GM18517 (cell line): Measurements from ENCODE around the gene NEK6.

Source experiments
- ATAC-seq: cut with Tn5 transposase; IDR thresholded peaks from one replicate; pipeline ENCODE4 v1.9.1; 2021; ENCODE audit warnings: mild to moderate bottlenecking, moderate library complexity; ENCODE audit not compliant: unreplicated experiment

Gene NEK6

DNA sequence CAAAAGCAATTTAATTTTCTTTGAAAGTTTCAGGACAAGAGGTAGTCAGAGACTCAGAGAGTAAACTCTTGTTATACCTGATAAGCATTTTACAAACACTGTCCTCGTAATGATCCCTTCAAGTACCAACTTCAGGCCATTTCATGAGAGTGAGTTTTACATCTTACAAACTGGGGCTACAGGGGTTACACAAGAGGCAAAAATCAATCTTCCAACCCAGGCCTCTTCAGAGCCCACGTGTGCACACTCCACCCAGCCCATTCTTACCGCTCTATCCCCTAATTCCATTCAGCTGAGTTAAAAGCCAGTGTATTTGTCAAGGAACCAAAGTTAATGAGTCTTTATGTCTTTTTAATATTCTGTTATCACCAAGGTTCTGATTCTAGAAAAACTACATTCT is 110.9 kb downstream of the NEK6 start:
- ATAC-seq: no peak

DNA sequence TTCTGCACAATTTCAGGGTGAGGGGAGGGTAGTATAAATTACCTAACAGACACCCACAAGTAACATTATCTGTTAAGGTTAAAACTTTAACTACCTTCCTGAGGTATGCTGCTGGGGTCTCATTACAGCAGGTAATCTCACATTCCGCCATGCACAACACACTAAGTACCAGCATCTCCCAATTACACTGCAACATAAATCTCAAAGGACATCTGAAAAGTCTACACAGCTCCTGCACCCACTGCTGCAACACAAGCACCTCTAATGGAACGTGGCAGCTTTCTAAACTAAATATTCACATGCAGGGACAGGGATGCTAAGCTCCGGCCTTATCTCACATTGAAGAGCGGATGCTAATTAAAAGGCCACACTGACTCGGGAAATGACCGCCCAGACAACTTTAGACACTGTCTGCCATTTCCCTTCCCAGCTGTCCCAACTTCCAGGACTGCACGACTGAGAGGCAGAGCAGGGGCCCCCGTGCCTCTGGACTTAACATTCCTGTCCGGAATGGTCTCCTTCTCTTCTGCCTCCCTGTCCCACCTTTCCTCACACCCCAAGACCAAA is 111.6 kb downstream of the NEK6 start:
- no peak for ATAC-seq

- no peak for ATAC-seq
These were observed 113.3 kb downstream of the NEK6 start for GRCh38 chr9:124370896-124371582.

DNA sequence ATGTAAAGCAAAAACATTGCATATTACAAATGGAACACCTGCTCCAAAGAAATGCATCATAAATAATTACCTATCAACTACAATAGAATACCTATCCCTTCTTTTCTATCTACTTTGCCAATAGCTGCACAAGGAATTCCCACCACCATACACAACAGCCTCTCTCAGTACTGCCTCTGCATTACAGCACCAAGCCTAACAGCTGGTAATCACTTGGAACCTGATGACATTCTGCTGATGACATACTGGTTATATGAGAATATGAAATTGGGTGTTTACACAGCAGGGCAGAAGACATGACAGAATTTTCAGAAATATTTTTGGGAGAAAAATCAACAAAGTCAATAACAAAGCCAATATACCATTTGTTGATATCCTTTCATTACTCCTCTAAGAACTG is 114.3 kb downstream of the NEK6 start:
- ATAC-seq: no peak

GRCh38 chr9:124373386-124373785 is 115.6 kb downstream of the NEK6 start:
- ATAC-seq: no peak

DNA sequence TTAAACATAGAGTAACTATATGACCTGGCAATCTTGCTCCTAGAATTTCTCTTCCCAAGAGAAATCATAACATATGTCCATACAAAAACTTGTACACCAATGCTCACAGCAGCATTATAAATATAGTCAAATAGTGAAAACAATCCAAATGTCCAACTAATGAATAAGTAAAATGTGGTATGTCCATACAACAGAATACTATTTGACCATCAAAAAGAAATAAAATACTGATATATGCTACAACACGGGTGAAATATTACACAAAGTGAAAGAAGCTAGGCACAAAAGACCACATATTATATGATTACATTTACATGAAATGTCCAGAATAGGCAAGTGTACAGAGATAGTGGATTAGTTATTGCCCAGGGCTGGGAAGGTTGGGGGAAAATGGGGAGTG is 116.1 kb downstream of the NEK6 start:
- ATAC-seq: no peak

DNA sequence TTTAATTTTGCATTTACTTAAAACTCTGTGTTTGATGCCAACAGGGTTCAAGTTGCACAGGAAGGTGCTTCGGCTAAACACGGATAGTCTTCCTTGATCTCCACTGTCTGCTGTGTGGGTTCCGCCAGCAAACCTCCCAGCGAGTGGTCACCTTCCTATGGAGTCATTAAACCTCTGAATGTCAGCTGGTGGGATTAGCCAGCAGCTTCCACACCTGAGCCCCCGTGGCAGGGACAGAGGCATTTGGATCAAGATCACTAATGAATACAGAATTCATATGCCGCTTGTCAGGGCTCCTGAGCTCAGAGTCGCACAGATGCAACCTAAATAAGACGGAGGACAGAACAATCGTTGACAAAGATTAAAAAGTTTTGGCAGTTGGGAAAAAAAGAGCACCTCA is 118.0 kb downstream of the NEK6 start:
- no peak for ATAC-seq

- no peak for ATAC-seq
These were observed 118.6 kb downstream of the NEK6 start for GRCh38 chr9:124376329-124376728.

DNA sequence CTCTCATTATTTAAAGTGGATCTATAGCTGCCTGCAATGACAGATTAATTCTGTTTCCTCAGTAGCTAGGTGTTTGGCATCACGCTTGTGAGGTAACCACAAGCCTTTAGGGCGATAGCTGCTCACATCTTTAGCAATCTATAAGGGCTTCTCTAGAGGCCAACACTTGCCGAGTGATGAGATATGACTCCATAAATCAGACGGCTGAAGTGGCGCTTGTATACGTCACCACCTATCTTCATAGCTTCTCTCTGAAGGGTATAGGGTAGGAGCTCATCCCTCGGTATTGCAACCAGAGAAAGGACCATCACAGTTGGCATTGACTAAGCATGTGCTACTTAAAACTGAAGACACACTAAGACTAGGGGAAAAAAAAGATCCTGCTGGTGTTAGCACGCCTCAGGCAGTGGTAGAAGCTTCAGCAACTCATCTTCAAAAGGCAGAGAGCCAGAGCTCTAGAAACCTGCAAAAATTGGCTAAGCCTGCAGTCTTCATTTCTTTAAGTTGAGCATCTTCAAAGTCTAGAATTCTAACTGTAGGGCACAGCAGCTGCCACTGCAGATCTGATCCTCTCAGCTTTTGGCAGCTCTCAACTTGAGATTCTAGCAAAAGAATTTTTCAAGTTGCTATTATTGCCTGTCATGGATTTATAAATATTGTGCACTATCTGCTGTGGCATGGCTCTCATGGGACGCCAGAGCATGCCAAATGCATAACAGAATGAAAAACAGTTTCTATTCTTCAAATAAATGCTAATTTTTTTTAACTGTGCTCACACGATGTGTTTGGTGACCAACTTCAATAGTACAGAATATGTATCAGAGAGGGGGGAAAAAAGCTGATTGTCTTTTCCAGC is 120.0 kb downstream of the NEK6 start:
- no peak for ATAC-seq

DNA sequence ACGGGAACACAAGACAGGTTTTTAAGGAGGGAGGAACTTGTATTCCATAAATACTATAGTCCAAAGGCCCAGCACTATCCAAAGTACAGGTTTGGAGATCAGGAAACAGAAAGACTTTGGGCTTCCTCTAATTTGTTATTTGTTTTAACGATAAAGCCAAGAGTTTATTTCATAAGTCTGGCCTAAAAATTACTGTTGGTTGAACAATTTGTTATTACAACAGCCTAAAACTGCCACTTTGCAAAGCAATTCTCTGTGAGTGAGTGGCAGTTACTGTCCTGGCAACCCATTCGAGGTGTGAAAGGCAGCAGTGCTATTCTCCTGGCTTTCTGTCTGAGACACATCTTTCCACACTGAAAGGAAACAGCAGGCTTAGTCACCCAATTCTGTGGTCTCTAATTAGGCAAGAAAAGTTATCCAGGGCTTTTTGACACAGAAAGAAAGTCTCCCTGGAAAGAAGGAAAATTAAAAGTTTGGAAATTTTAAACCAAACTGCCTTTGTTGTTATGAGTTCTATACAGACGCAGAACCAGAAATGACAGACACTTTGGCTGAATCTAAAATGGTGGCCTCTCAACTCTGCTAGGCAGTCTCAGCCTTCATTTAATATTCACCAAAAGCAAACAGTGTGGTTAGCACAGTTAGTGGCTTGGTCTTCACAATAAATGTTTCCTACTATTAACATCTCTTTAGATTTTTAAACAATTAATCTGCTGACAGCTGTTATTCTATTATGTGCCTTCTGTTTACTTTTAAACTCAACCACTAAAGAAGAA is 123.6 kb downstream of the NEK6 start:
- ATAC-seq: no peak

DNA sequence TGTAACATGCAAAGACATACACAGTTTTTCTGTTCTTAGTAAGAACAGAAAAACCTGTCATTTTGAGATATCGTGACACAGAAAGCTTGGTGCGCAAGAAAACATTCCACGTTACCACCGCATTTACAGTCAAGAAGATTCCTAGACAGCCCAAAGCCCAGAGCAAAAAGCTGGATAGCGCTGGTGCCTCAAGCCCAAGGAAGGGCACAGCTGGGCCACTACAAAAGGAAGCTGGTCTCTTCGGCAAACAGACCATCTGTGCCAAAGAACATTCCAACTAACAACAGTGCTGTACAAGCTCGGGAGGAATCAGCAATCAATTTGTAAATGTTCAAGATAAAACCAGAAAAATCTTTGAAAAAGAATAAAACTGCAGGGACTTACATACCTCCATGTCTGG is 126.5 kb downstream of the NEK6 start:
- no peak for ATAC-seq

DNA sequence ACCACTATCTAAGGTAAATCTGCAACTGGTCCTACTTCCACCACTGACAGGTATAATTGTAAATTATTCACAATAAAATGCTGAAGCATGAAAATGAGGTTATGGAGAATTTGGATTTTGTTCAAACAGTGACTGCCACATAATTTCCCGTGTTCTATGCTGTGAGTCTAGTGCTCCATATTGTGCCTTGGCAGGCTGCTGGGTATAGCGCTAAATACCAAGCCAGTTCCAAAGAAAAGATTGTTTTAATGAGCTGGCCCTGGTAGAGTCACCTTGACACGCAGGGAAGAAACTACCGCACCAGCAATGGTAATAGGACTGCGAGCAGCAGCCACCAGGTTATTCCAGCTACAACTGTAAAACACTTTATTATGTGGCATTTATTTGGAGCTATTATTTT is 127.1 kb downstream of the NEK6 start:
- no peak for ATAC-seq

- no peak for ATAC-seq
These were observed 127.9 kb downstream of the NEK6 start for GRCh38 chr9:124385623-124386022.

GRCh38 chr9:124386201-124386600 is 128.5 kb downstream of the NEK6 start:
- ATAC-seq: no peak

DNA sequence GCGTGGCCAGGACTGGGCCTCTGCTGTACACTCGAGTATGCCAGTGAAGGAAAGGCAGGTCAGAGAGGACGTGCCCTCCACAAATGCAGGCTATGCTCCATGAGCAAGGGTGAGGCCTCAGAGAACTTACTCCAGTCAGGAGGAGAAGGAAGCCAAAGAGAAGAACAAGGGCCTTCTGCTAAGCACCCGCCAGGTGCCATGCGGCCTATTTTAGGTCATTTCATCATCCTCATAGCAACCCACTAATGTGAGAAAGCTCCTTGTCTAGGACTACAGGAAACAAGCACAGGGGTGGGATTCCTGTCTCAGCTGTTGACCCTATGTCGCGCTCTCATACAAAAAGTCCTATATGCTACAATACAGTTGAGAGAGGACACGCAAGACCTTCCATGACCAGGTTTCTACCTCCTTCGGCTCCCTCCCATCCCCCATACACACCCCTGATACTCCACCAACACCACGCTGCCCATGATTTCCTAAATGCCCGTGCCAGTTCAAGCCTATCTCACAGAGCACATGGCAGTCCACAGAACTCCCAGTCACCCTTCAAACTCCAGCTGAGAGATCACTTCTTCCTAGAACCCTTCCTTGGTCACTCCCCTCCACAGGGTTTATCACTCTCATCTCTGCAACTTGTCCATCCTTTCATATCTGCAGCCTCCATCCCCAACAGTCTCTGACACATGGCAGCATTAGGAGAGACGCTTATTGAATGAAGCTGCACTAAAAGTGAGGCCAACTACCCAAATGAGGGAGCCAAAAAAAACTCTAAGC is 130.7 kb downstream of the NEK6 start:
- ATAC-seq: no peak

DNA sequence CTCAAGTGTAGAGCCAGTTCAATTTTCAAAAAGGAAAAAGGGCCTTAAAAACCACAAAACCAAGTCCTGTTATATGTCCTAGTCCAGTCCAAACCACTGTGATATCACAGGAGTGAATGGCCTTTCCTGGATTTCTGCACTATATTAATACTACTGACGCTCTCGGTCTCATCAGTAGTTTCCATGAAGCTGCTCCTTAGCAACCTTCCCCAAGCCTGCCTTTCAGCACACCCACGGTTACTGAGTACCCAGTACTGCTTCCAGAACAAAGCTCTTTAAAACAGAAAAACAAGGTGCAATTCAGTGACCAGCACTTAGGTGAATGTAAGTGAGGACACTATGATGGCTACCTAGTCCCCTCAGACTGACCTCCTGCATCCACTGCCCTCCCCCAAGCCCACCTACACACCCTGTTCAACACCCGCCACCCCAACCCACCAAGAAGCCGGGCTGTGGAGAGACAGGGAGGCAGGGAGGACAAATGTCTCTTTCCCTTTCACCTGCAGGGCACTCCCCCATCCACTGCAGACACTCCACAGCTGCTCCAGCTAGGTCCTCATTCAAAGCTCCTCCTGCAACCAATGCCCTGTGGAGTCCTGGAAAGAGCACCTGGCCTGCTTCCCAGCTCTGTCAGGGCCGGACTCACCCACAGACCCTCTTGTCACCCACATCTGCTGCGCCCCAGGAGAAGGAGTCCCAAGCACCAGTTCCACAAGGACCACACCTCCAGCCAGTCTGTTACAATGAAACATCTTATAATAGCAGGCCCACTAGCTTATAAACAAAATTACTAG is 131.6 kb downstream of the NEK6 start:
- ATAC-seq: no peak

- ATAC-seq: no peak
These were observed 133.3 kb downstream of the NEK6 start for GRCh38 chr9:124390794-124391658.

DNA sequence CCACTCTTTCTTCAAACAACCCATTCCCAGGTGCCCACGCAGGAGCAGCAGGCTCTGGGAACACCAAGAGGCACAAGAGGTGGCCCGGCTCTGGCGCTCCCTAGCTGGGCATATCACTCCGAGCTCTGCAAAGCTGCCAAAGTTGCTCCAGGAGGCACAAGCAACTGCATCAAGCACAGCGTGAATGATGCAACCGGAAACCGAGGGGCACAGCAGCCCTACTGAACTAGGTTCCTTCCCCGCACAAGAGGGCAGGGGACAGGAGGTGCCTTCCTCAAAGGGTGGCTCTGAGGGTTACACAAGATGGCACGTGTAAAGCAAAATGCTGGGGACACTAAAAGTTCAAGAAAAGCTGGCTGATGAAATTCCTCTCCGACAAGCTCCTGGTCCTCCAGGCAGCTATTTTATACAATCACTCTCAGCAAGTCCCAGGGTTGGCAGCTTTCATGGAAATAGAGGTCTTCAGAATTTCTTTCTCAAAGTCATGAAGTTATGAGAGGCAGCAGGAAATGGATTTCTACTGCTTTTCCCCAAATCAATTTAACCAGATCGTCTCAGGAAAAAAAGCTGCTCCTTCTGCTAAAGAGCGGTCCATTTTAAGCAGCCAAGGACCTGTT is 134.6 kb downstream of the NEK6 start:
- ATAC-seq: no peak
